Limb (tissue), 2 donors: ENCODE results near the gene BSG.

Source experiments
- DNase-seq, 2 donors: peaks; one replicate each; pipeline ENCODE4 v3.0.0-alpha.2; 2016; ENCODE audit errors: extremely low spot score in 2 of 2

BSG gene

GRCh38 chr19:540867-541637 is 31.3 kb upstream of the BSG start:
- peak in 1 of 2 donors; percentile 26 for DNase-seq

DNA sequence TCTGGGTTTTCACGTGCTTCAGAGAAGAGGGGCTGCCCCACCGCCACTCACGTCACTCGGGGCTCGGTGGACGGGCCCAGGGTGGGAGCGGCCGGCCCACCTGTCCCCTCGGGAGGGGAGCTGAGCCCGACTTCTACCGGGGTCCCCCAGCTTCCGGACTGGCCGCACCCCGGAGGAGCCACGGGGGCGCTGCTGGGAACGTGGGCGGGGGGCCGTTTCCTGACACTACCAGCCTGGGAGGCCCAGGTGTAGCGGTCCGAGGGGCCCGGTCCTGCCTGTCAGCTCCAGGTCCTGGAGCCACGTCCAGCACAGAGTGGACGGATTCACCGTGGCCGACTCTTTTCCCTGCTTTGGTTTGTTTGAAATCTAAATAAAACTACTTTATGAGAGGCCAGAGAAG is 30.7 kb upstream of the BSG start:
- DNase-seq = peak in 1 of 2 donors; percentile 24

GRCh38 chr19:542173-542866 is 30.1 kb upstream of the BSG start:
- no peak for DNase-seq

GRCh38 chr19:543910-544608 is 28.3 kb upstream of the BSG start, which contains the start of gene GZMM:
Gene GZMM (plus strand): TSS chr19:544053. CDS start chr19:544072, 19 bp downstream.
- peak in 1 of 2 donors; percentile 29 for DNase-seq

DNA sequence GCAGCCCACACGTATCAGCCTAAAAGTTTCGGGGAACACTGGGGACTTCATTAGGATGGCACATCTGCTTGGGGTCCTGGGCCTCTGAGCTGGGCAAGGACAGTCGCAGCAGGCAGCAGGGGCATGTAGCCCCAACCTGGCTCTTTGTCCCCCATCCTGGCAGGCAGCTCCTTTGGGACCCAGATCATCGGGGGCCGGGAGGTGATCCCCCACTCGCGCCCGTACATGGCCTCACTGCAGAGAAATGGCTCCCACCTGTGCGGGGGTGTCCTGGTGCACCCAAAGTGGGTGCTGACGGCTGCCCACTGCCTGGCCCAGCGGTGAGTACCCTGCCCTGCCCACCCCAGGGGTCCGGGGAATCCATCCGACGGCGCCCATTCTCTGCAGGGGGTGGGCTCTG is 25.3 kb upstream of the BSG start:
- peak in 1 of 2 donors; percentile 26 for DNase-seq

DNA sequence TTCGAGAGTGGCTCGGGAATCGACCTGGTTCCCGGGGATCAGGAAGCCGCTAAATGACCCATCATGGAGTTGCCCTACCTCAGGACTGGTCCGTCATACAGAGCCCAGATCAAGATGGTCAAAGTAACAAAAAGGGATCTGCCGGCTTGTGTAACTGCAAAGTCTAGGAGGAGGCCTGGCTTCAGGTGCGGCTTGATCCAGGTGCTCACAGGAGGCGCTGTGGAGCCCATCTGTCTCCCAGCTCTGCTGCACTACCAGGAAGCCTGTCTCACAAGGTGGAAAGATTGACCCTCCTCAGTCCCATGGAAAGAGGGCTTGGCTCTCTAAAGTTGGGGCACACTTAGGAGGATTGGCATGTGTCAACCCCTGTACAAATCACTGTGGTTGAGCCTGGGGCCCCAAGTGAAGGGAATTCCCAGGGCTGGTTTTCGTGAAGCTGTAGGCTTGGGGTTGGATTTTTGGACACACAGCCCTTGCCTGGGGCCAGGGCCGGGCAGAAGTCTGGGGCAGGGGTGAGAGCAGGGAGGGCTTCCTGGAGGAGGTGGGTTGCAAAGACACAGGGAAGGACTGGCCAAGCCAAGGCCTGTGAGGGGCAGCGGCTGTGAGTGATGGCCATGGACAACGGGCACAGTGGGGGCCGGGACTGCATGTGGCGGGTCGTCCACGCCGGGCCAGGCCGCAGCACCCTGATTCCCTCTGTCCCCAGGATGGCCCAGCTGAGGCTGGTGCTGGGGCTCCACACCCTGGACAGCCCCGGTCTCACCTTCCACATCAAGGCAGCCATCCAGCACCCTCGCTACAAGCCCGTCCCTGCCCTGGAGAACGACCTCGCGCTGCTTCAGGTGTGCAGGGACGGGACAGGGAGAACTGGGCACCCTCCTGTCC is 24.3 kb upstream of the BSG start:
- peak in 1 of 2 donors; percentile 26 for DNase-seq

DNA sequence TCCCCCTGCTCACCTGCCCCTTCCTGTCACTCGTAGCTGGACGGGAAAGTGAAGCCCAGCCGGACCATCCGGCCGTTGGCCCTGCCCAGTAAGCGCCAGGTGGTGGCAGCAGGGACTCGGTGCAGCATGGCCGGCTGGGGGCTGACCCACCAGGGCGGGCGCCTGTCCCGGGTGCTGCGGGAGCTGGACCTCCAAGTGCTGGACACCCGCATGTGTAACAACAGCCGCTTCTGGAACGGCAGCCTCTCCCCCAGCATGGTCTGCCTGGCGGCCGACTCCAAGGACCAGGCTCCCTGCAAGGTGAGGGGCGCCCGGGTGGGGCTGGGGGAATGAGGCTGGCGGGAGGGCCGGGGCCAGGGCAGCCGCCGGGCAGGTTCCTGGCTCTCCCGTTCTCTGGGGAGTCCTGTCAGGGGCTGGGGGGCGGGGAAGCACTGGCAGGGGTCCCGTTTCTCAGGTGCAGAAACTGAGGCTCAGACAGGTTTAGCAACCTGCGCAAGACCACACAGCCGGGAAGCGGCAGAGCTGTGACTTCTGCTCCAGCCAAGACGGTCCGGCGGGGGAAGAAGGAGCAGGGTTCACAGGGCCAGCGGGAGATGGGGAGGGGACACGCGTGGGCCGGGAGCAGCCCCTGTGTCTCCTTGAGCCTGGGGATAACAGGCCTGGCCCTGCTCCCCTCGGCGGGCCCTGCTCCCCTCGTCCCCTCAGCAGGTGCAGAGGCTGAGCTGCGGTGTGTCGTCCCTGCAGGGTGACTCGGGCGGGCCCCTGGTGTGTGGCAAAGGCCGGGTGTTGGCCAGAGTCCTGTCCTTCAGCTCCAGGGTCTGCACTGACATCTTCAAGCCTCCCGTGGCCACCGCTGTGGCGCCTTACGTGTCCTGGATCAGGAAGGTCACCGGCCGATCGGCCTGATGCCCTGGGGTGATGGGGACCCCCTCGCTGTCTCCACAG is 23.2 kb upstream of the BSG start:
- DNase-seq = peak in 1 of 2 donors; percentile 27

DNA sequence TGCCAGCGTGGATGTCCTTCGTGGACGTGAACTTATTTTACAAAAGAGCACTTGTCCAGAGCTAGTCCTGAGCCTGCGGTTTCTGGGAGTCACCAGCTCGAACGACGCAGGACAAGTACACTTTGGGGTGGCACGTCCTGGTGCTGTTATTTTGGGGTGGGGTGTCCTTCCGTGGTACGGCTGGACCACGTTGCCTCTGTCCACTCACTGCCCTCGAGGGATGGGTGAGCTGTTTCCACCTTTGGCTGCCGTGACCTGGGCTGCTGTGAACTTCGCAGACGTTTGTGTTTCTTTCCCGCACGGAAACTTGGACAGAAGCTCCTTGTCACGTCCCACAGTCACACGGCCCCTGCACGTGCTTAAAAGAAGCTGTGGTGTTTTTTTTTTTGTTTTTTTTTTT is 17.6 kb upstream of the BSG start:
- DNase-seq = no peak

DNA sequence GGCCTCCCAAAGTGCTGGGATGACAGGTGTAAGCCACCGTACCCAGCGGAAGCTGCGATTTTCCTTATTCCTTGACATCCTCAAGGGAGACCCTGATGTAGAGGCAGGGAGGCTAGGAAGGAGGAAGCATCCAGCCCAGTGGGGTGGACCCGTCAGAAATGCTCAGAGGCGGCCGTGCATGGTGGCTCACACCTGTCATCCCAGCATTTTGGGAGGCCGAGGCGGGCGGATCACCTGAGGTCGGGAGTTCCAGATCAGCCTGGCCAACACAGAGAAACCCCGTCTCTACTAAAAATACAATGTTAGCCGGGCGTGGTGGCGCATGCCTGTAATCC is 17.0 kb upstream of the BSG start:
- DNase-seq = no peak

DNA sequence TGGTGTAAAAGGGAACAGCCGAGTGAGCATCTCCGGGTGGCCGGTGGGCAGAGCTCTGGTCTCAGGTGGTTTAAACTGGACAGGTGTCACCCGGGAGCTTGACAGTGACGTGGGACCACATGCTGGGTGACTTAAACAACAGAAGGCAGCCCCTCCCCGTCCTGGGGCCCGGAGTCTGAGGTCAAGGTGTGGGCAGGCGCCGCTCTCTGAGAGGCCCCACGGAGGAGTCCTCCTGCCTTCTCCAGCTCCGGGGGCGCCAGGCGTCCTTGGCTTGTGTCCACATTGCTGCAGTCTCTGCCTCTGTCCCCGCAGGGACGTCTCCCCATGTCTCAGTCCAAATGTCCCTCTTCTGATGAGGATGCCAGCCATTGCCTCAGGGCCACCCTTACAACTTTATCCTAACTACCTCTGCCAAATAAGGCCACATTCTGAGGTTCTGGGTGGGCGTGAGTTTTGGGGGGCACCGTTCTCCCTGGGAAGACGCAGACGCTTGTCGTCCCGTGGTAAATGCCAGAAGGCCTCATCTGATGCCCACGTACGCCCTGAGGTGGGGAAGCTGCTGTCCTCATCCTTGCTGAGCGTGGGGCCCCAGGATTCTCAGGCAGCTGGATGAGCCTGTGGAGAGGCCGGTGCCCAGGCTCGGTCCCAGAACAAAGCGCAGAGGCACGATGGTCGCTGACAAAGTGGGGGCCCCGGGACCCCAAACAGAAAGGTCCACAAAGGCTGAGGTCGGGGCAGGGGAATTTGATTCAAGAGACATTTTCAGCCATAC is 15.6 kb upstream of the BSG start:
- peak in 1 of 2 donors; percentile 23 for DNase-seq

DNA sequence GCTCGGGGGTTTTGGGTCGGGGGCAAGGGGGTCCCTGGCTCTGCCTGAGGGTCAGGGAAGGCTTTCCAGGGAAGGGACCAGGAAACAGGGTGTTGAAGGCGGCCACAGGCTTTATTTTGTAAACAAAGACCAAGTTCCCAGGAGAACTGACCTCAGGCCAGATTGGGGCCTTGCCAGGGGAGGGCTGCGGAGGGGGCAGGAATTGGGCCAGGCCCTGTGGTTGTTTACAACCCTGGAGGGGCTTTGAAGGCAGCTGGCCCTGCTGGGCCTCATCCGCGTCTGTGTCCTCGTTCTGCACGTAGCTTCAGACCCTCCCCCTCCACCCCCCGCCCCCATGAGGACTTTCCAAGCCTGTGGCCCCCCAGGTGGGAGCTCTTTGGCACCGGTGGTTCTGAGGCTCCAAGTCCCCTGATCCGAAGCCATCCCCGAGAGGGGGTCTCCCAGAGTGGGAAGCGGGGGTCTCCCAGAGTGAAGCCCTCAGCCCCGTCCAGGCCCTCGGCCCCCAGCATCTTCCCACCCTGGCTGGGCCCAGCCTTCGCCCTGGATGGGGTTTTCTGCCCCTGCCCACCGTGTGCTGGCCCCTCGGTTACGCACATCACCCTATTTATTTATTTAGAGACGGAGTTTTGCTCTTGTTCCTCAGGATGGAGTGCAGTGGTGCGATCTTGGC is 13.5 kb upstream of the BSG start:
- peak in 1 of 2 donors; percentile 45 for DNase-seq

DNA sequence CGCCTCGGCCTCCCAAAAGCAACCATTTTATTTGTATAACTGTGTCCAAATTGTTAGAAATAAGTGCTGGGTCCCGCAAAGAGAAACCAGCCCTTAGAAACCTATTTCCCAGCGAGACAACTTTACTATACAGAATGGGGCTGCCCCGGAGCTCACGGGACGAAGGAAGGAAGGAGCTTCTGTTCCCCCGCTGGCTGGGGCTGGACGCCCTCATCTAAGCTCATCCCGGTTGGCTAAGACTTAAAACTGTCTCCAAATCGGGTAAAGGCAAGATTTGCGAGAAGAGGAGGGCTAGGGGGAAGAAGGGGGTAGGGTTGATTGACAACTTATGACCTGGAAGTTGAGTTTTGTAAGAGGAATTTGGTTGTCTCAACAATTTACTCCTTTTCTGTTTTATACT is 12.3 kb upstream of the BSG start:
- DNase-seq = no peak

GRCh38 chr19:566403-566802 is 6.0 kb upstream of the BSG start:
- DNase-seq = peak in 1 of 2 donors; percentile 38

DNA sequence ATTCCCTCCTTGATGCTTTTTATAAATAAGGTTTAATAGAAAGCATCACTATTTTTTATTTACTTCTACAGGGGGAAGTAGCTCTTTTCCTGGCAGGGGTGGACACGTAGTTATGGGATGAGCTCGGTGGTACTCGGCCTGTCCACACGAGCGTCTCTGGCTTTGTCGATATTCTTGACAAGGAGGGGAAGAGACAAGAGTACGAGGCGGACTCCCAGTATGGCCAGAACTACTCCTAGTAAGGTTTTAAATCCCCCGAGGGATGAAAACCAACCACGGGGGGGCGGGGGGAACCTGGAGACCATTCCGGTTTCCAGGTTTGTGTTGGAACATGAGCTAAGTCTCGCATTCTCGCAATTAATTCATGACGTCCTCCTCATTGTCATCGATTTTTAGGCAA is 5.6 kb upstream of the BSG start:
- DNase-seq = no peak

- no peak for DNase-seq
These were observed 5.0 kb upstream of the BSG start for GRCh38 chr19:567296-567900.

DNA sequence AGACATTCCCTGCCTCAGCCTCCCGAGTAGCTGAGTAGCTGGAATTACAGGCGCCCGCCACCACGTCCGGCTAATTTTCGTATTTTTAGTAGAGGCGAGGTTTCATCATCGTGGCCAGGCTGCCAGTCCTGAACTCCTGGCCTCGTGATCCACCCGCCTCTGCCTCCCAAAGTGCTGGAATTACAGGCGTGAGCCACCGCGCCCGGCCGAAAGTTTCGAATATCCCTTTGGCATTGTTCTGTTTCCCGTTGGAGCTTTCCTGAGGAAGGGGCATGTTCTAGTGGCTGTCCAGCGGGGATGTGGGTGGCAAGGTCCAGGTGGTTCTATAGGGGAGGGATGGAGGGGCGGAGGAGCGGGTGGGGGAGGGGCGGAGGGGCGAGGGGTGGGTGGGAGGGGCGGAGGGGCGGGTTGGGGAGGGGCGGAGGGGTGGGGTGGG is 2.1 kb upstream of the BSG start:
- peak in 1 of 2 donors; percentile 32 for DNase-seq

DNA sequence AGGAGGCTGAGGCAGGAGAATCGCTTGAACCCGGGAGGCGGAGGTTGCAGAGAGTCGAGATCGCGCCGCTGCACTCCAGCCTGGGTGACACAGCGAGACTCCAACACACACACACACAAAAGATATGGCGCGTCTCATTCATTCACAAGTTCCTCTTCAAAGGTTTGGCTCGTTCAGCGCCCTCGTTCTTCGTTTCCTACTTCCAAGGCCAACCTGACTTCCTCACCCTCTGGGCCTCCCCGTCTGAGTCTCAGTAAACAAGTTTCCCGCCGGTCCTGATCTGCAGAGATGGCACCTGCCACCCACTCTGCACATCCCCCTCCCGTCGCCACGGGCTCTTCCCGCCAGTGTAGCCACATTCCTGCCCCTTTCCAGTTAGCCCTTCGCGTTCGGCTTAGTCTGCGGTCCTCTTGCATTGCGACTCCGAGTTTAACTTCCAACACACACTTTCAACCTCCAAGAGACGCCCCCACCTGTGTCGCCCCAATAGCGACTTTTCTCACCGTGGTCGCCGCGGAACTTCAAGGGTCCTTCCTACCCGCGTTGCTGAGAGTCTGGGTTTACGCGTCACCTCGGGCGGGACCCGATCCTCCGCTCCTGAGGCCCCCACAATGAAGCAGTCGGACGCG is 1.3 kb upstream of the BSG start:
- peak in 1 of 2 donors; percentile 68 for DNase-seq

- DNase-seq = no peak
These were observed 826 bp upstream of the BSG start for GRCh38 chr19:571566-571974.
